HEK293 (cell line): ENCODE results near the gene TEX19.

Source experiments
- BCL11B ChIP-seq: fragments of 450-650 bp; formaldehyde crosslinking; IDR thresholded peaks from 2 replicates; pipeline ENCODE4 v1.5.1; 2016; ENCODE audit warnings: low read depth, missing biosample characterization, missing genetic modification characterization
- GLIS2 ChIP-seq: fragments of 450-650 bp; formaldehyde crosslinking; IDR thresholded peaks from 2 replicates; pipeline ENCODE4 v1.5.1; 2016; ENCODE audit warnings: missing biosample characterization, missing genetic modification characterization
- KLF1 ChIP-seq: fragments of 450-650 bp; formaldehyde crosslinking; IDR thresholded peaks from 2 replicates; pipeline ENCODE4 v1.5.1; 2016; ENCODE audit warnings: missing biosample characterization, missing genetic modification characterization
- KLF8 ChIP-seq: fragments of 450-650 bp; formaldehyde crosslinking; IDR thresholded peaks from 2 replicates; pipeline ENCODE4 v1.5.1; 2016; ENCODE audit warnings: missing biosample characterization, missing genetic modification characterization
- PRDM1 ChIP-seq: fragments of 450-650 bp; formaldehyde crosslinking; IDR thresholded peaks from 2 replicates; pipeline ENCODE4; 2016; ENCODE audit warnings: missing biosample characterization, missing genetic modification characterization
- SCRT2 ChIP-seq: fragments of 450-650 bp; formaldehyde crosslinking; IDR thresholded peaks from 2 replicates; pipeline ENCODE4 v1.5.1; 2016; ENCODE audit warnings: missing biosample characterization, missing genetic modification characterization
- ZBTB48 ChIP-seq: fragments of 450-650 bp; formaldehyde crosslinking; IDR thresholded peaks from 2 replicates; pipeline ENCODE4 v1.5.1; 2016; ENCODE audit warnings: missing biosample characterization, missing genetic modification characterization
- ZFHX2 ChIP-seq: fragments of 450-650 bp; formaldehyde crosslinking; conservative IDR thresholded peaks from 2 replicates; pipeline ENCODE4 v1.5.1; 2016; ENCODE audit warnings: missing biosample characterization, missing genetic modification characterization
- ZNF223 ChIP-seq: fragments of 450-650 bp; formaldehyde crosslinking; IDR thresholded peaks from 2 replicates; pipeline ENCODE4 v1.5.1; 2016; ENCODE audit warnings: missing biosample characterization, missing genetic modification characterization
- ZNF311 ChIP-seq: fragments of 450-650 bp; formaldehyde crosslinking; IDR thresholded peaks from 2 replicates; pipeline ENCODE4 v1.5.1; 2017; ENCODE audit warnings: missing biosample characterization, missing genetic modification characterization, borderline replicate concordance
- ZNF600 ChIP-seq: fragments of 450-650 bp; formaldehyde crosslinking; IDR thresholded peaks from 2 replicates; pipeline ENCODE4 v1.5.1; 2016; ENCODE audit warnings: missing biosample characterization, missing genetic modification characterization
- ZNF623 ChIP-seq: fragments of 450-650 bp; formaldehyde crosslinking; IDR thresholded peaks from 2 replicates; pipeline ENCODE4 v1.5.1; 2016; ENCODE audit warnings: missing biosample characterization, missing genetic modification characterization
- ZNF837 ChIP-seq: fragments of 450-650 bp; formaldehyde crosslinking; IDR thresholded peaks from 2 replicates; pipeline ENCODE4 v1.5.1; 2016; ENCODE audit warnings: missing biosample characterization, missing genetic modification characterization
- TF ChIP-seq, protein P1 (sequence below): fragments of 450-650 bp; formaldehyde crosslinking; IDR thresholded peaks from 2 replicates; pipeline ENCODE4 v1.5.1; 2017; ENCODE audit warnings: missing biosample characterization, missing genetic modification characterization
- TF ChIP-seq, protein P2 (sequence below): fragments of 450-650 bp; formaldehyde crosslinking; conservative IDR thresholded peaks from 2 replicates; pipeline ENCODE4 v1.5.1; 2016; ENCODE audit warnings: low read depth, missing biosample characterization, missing genetic modification characterization
- TF ChIP-seq, protein P3 (sequence below): fragments of 450-650 bp; formaldehyde crosslinking; IDR thresholded peaks from 2 replicates; pipeline ENCODE4 v1.5.1; 2017; ENCODE audit warnings: missing biosample characterization, missing genetic modification characterization
- TF ChIP-seq, protein P4 (sequence below): fragments of 450-650 bp; formaldehyde crosslinking; IDR thresholded peaks from 2 replicates; pipeline ENCODE4 v1.5.1; 2016; ENCODE audit warnings: missing biosample characterization, missing genetic modification characterization

TEX19 gene

GRCh38 chr17:82328141-82328993 is 30.7 kb upstream of the TEX19 start (continued):
- TF ChIP-seq SCRT2 (tag by site-specific recombination) = peak; percentile 55; the same call in 1 of the 2 replicates
- TF ChIP-seq, protein P1, sequence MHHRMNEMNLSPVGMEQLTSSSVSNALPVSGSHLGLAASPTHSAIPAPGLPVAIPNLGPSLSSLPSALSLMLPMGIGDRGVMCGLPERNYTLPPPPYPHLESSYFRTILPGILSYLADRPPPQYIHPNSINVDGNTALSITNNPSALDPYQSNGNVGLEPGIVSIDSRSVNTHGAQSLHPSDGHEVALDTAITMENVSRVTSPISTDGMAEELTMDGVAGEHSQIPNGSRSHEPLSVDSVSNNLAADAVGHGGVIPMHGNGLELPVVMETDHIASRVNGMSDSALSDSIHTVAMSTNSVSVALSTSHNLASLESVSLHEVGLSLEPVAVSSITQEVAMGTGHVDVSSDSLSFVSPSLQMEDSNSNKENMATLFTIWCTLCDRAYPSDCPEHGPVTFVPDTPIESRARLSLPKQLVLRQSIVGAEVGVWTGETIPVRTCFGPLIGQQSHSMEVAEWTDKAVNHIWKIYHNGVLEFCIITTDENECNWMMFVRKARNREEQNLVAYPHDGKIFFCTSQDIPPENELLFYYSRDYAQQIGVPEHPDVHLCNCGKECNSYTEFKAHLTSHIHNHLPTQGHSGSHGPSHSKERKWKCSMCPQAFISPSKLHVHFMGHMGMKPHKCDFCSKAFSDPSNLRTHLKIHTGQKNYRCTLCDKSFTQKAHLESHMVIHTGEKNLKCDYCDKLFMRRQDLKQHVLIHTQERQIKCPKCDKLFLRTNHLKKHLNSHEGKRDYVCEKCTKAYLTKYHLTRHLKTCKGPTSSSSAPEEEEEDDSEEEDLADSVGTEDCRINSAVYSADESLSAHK (tag by site-specific recombination) = no peak
- no peak for TF ChIP-seq PRDM1 (tag by site-specific recombination)
- TF ChIP-seq, protein P2, sequence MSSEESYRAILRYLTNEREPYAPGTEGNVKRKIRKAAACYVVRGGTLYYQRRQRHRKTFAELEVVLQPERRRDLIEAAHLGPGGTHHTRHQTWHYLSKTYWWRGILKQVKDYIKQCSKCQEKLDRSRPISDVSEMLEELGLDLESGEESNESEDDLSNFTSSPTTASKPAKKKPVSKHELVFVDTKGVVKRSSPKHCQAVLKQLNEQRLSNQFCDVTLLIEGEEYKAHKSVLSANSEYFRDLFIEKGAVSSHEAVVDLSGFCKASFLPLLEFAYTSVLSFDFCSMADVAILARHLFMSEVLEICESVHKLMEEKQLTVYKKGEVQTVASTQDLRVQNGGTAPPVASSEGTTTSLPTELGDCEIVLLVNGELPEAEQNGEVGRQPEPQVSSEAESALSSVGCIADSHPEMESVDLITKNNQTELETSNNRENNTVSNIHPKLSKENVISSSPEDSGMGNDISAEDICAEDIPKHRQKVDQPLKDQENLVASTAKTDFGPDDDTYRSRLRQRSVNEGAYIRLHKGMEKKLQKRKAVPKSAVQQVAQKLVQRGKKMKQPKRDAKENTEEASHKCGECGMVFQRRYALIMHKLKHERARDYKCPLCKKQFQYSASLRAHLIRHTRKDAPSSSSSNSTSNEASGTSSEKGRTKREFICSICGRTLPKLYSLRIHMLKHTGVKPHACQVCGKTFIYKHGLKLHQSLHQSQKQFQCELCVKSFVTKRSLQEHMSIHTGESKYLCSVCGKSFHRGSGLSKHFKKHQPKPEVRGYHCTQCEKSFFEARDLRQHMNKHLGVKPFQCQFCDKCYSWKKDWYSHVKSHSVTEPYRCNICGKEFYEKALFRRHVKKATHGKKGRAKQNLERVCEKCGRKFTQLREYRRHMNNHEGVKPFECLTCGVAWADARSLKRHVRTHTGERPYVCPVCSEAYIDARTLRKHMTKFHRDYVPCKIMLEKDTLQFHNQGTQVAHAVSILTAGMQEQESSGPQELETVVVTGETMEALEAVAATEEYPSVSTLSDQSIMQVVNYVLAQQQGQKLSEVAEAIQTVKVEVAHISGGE (tag by site-specific recombination) = no peak
- TF ChIP-seq ZNF623 (tag by site-specific recombination) = no peak
- no peak for TF ChIP-seq KLF8
- peak; percentile 38 for TF ChIP-seq GLIS2 (tag by site-specific recombination)
- peak; percentile 35; the same call in 1 of the 2 replicates for TF ChIP-seq ZBTB48 (tag by site-specific recombination)
- TF ChIP-seq ZNF223 (tag by site-specific recombination) = peak; percentile 51; the same call in 1 of the 2 replicates
- TF ChIP-seq ZFHX2 = peak; percentile 95
- TF ChIP-seq ZNF837 = no peak
- TF ChIP-seq KLF1 = peak; percentile 63
- TF ChIP-seq, protein P3, sequence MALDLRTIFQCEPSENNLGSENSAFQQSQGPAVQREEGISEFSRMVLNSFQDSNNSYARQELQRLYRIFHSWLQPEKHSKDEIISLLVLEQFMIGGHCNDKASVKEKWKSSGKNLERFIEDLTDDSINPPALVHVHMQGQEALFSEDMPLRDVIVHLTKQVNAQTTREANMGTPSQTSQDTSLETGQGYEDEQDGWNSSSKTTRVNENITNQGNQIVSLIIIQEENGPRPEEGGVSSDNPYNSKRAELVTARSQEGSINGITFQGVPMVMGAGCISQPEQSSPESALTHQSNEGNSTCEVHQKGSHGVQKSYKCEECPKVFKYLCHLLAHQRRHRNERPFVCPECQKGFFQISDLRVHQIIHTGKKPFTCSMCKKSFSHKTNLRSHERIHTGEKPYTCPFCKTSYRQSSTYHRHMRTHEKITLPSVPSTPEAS = no peak
- TF ChIP-seq, protein P4, sequence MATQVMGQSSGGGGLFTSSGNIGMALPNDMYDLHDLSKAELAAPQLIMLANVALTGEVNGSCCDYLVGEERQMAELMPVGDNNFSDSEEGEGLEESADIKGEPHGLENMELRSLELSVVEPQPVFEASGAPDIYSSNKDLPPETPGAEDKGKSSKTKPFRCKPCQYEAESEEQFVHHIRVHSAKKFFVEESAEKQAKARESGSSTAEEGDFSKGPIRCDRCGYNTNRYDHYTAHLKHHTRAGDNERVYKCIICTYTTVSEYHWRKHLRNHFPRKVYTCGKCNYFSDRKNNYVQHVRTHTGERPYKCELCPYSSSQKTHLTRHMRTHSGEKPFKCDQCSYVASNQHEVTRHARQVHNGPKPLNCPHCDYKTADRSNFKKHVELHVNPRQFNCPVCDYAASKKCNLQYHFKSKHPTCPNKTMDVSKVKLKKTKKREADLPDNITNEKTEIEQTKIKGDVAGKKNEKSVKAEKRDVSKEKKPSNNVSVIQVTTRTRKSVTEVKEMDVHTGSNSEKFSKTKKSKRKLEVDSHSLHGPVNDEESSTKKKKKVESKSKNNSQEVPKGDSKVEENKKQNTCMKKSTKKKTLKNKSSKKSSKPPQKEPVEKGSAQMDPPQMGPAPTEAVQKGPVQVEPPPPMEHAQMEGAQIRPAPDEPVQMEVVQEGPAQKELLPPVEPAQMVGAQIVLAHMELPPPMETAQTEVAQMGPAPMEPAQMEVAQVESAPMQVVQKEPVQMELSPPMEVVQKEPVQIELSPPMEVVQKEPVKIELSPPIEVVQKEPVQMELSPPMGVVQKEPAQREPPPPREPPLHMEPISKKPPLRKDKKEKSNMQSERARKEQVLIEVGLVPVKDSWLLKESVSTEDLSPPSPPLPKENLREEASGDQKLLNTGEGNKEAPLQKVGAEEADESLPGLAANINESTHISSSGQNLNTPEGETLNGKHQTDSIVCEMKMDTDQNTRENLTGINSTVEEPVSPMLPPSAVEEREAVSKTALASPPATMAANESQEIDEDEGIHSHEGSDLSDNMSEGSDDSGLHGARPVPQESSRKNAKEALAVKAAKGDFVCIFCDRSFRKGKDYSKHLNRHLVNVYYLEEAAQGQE = no peak
- TF ChIP-seq BCL11B (tag by site-specific recombination) = peak; percentile 44; the same call in 1 of the 2 replicates
- TF ChIP-seq ZNF311 (tag by site-specific recombination) = no peak
- TF ChIP-seq ZNF600 = peak; percentile 13; the same call in 1 of the 2 replicates
